SU-DHL-6 (cell line): Measurements from ENCODE around the gene SLC8A3.

Experiments used
- H2AFZ ChIP-seq: fragments of 200-600 bp; sonication (generic); 2 replicates; pipeline ENCODE4 v1.6.1; 2014; ENCODE audit warnings: low read depth, mild to moderate bottlenecking, moderate library complexity, mixed read lengths, antibody characterized with exemption, low read length; ENCODE audit not compliant: severe bottlenecking
- H3F3A ChIP-seq: fragments of 200-600 bp; shearing (Covaris generic); 2 replicates; pipeline ENCODE4 v1.6.0; 2016; ENCODE audit warnings: antibody characterized with exemption, mild to moderate bottlenecking; ENCODE audit not compliant: insufficient read depth
- H3K27ac ChIP-seq: fragments of 200-600 bp; sonication (generic); 2 replicates; pipeline ENCODE4 v1.5.1; 2016; ENCODE audit warnings: low read depth, mild to moderate bottlenecking, low read length, moderate library complexity, mixed read lengths
- H3K27me3 ChIP-seq: fragments of 200-600 bp; sonication (generic), shearing (Covaris generic); 2 replicates; pipeline ENCODE4 v1.6.0; 2014; ENCODE audit warnings: mild to moderate bottlenecking, low read length
- H3K36me3 ChIP-seq: fragments of 200-600 bp; sonication (generic); 2 replicates; pipeline ENCODE4 v1.6.1; 2014; ENCODE audit warnings: mild to moderate bottlenecking, low read length, mixed read lengths
- H3K4me2 ChIP-seq: fragments of 300-600, 200-600 bp; shearing (Covaris generic), sonication (generic); 2 replicates; pipeline ENCODE4 v1.6.0; 2014; ENCODE audit warnings: low read length, low read depth, mild to moderate bottlenecking; ENCODE audit not compliant: poor library complexity, severe bottlenecking
- H3K4me3 ChIP-seq: fragments of 200-600 bp; sonication (generic); 2 replicates; pipeline ENCODE4 v1.5.1; 2014; ENCODE audit warnings: antibody characterized with exemption, low read length, mild to moderate bottlenecking, mixed read lengths; ENCODE audit not compliant: insufficient read depth, poor library complexity, severe bottlenecking
- H3K79me2 ChIP-seq: fragments of 200-600 bp; sonication (generic); 2 replicates; pipeline ENCODE4 v1.6.1; 2014; ENCODE audit warnings: mild to moderate bottlenecking, low read length, moderate library complexity; ENCODE audit not compliant: insufficient read depth
- H3K9ac ChIP-seq: fragments of 200-600 bp; sonication (generic); 2 replicates; pipeline ENCODE4 v1.7.0; 2014; ENCODE audit warnings: mild to moderate bottlenecking, low read length
- H3K9me2 ChIP-seq: fragments of 200-600 bp; sonication (generic); replicated peaks from 2 replicates; pipeline ENCODE4 v1.6.1; 2014; ENCODE audit warnings: low read length; ENCODE audit not compliant: insufficient read depth
- H3K9me3 ChIP-seq: fragments of 200-600 bp; sonication (generic); 2 replicates; pipeline ENCODE4 v1.6.1; 2014; ENCODE audit warnings: low read length, mixed read lengths; ENCODE audit not compliant: insufficient read depth
- H4K20me1 ChIP-seq: fragments of 200-600 bp; sonication (generic); 2 replicates; pipeline ENCODE4 v1.6.1; 2014; ENCODE audit warnings: low read depth, mild to moderate bottlenecking, antibody characterized with exemption, low read length, moderate library complexity, mixed read lengths
- EZH2phosphoT487 ChIP-seq: fragments of 200-600 bp; sonication (generic), shearing (Covaris generic); conservative IDR thresholded peaks from 2 replicates; pipeline ENCODE4 v1.6.1; 2018; ENCODE audit warnings: mild to moderate bottlenecking, antibody characterized with exemption, low read length, moderate library complexity, mixed read lengths
- TF ChIP-seq, protein P1 (sequence below): fragments of 200-600 bp; sonication (generic); IDR thresholded peaks from one replicate; pipeline ENCODE4 v1.5.1; 2017; ENCODE audit warnings: antibody characterized with exemption, mild to moderate bottlenecking, low read length, moderate library complexity; ENCODE audit not compliant: insufficient read depth, poor library complexity, severe bottlenecking

Gene SLC8A3

GRCh38 chr14:70140614-70141013 is 48.1 kb downstream of the SLC8A3 start:
- no peaks in the 10 kb centered on the region for H3K36me3 ChIP-seq
- H3K9ac ChIP-seq = no peak overlapping the region
- no peaks in the 10 kb centered on the region for H3K9me2 ChIP-seq
- no peaks in the 10 kb centered on the region for H4K20me1 ChIP-seq
- H3K4me3 ChIP-seq = no peak overlapping the region
- H3K4me2 ChIP-seq = no peak overlapping the region
- no peak overlapping the region for H3K27ac ChIP-seq
- no peaks in the 10 kb centered on the region for H3F3A ChIP-seq
- H3K9me3 ChIP-seq = no peaks in the 10 kb centered on the region
- H2AFZ ChIP-seq = no peak overlapping the region
- TF ChIP-seq EZH2phosphoT487 = no peak
- TF ChIP-seq, protein P1, sequence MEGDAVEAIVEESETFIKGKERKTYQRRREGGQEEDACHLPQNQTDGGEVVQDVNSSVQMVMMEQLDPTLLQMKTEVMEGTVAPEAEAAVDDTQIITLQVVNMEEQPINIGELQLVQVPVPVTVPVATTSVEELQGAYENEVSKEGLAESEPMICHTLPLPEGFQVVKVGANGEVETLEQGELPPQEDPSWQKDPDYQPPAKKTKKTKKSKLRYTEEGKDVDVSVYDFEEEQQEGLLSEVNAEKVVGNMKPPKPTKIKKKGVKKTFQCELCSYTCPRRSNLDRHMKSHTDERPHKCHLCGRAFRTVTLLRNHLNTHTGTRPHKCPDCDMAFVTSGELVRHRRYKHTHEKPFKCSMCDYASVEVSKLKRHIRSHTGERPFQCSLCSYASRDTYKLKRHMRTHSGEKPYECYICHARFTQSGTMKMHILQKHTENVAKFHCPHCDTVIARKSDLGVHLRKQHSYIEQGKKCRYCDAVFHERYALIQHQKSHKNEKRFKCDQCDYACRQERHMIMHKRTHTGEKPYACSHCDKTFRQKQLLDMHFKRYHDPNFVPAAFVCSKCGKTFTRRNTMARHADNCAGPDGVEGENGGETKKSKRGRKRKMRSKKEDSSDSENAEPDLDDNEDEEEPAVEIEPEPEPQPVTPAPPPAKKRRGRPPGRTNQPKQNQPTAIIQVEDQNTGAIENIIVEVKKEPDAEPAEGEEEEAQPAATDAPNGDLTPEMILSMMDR = no peak
- no peaks in the 10 kb centered on the region for H3K27me3 ChIP-seq
- no peaks in the 10 kb centered on the region for H3K79me2 ChIP-seq

GRCh38 chr14:70139384-70139783 is 49.4 kb downstream of the SLC8A3 start:
- Histone ChIP-seq H4K20me1 (no peaks in the 10 kb centered on the region), H2AFZ (no peak overlapping the region), H3F3A (no peaks in the 10 kb centered on the region), H3K36me3 (no peaks in the 10 kb centered on the region), H3K9me2 (no peaks in the 10 kb centered on the region), H3K27me3 (no peaks in the 10 kb centered on the region), H3K79me2 (no peaks in the 10 kb centered on the region), H3K9me3 (no peaks in the 10 kb centered on the region), H3K27ac (no peak overlapping the region), H3K4me2 (no peak overlapping the region), H3K4me3 (no peak overlapping the region), H3K9ac (no peak overlapping the region)
- TF ChIP-seq, protein P1 = no peak
- TF ChIP-seq EZH2phosphoT487 = no peak

DNA sequence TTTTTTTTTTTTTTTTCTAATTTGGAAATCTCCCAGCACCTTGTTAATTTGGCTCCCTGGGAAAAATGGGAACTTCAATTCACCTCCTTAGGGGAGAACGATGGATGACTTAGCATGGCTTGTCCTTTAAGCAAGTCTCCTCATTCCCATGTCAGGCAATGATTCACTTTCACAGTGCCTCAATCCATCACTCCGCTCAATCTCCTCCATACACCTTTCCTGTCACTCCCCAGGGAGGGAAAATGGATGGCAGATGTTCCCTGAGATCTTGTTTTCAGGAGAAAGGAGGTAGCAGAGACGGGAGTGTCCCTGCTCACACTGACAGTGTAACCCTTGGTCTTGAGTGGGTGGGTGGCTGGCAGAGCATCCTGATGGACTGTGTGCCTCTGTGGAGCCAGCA is 51.0 kb downstream of the SLC8A3 start:
- no peak overlapping the region for H3K9ac ChIP-seq
- H3K79me2 ChIP-seq = no peaks in the 10 kb centered on the region
- H4K20me1 ChIP-seq = no peaks in the 10 kb centered on the region
- no peaks in the 10 kb centered on the region for H3K36me3 ChIP-seq
- H3K9me3 ChIP-seq = no peaks in the 10 kb centered on the region
- TF ChIP-seq, protein P1 = no peak
- TF ChIP-seq EZH2phosphoT487 = no peak
- no peak overlapping the region for H2AFZ ChIP-seq
- H3K9me2 ChIP-seq = no peaks in the 10 kb centered on the region
- no peaks in the 10 kb centered on the region for H3K27me3 ChIP-seq
- no peak overlapping the region for H3K4me2 ChIP-seq
- H3F3A ChIP-seq = no peaks in the 10 kb centered on the region
- no peak overlapping the region for H3K4me3 ChIP-seq
- H3K27ac ChIP-seq = no peak overlapping the region

GRCh38 chr14:70133461-70133860 is 55.3 kb downstream of the SLC8A3 start:
- no peak overlapping the region for H3K9ac ChIP-seq
- no peaks in the 10 kb centered on the region for H3K9me3 ChIP-seq
- no peaks in the 10 kb centered on the region for H3F3A ChIP-seq
- H2AFZ ChIP-seq = no peak overlapping the region
- TF ChIP-seq, protein P1 = no peak
- TF ChIP-seq EZH2phosphoT487 = no peak
- no peak overlapping the region for H3K4me2 ChIP-seq
- no peaks in the 10 kb centered on the region for H3K27me3 ChIP-seq
- no peaks in the 10 kb centered on the region for H3K9me2 ChIP-seq
- no peaks in the 10 kb centered on the region for H3K36me3 ChIP-seq
- no peak overlapping the region for H3K27ac ChIP-seq
- H3K4me3 ChIP-seq = no peak overlapping the region
- H3K79me2 ChIP-seq = no peaks in the 10 kb centered on the region
- H4K20me1 ChIP-seq = no peaks in the 10 kb centered on the region
